D721Med (cell line): ENCODE measurements around the gene CCDC141.

Experiments used
- DNase-seq: peaks from one replicate; pipeline ENCODE4 v3.0.0; 2011; ENCODE audit warnings: low spot score; ENCODE audit not compliant: insufficient read length
- FAIRE-seq: peaks from 2 replicates; lab custom pipeline; 2011; peaks lifted over from hg19 to GRCh38; lab: Jason Lieb, UNC
- TF ChIP-seq, protein P1 (sequence below): IDR thresholded peaks from 2 replicates; pipeline ENCODE4 v1.5.1; 2012; ENCODE audit warnings: mild to moderate bottlenecking, control low read depth; ENCODE audit not compliant: insufficient read depth; ENCODE audit errors: missing control alignments

The CCDC141 gene

DNA sequence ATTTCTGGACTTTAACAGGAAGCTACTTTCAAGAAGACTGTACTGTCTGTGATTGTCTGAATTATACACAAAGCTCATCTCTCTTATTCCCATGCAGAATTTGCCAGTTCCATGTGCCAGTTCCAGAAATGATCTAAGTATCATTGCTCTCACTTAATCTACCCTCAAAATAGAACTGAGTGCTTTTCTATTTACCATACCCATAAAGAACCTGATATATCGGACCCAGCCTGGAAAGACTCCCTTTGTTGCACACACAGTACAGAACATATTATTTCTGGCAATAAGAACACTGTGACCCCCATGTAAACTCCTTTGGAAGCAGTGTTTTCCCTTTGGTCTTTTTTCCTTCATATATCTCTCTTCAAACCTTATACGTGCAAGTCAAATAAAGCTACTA, 140.4 kb downstream of the CCDC141 start:
- FAIRE-seq = no peak
- no peak for DNase-seq
- TF ChIP-seq, protein P1, sequence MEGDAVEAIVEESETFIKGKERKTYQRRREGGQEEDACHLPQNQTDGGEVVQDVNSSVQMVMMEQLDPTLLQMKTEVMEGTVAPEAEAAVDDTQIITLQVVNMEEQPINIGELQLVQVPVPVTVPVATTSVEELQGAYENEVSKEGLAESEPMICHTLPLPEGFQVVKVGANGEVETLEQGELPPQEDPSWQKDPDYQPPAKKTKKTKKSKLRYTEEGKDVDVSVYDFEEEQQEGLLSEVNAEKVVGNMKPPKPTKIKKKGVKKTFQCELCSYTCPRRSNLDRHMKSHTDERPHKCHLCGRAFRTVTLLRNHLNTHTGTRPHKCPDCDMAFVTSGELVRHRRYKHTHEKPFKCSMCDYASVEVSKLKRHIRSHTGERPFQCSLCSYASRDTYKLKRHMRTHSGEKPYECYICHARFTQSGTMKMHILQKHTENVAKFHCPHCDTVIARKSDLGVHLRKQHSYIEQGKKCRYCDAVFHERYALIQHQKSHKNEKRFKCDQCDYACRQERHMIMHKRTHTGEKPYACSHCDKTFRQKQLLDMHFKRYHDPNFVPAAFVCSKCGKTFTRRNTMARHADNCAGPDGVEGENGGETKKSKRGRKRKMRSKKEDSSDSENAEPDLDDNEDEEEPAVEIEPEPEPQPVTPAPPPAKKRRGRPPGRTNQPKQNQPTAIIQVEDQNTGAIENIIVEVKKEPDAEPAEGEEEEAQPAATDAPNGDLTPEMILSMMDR = no peak

- DNase-seq (no peak), FAIRE-seq (peak; percentile 90)
- TF ChIP-seq, protein P1 = no peak
Observed at GRCh38 chr2:178908810-178909209, 141.1 kb downstream of the CCDC141 start.

DNA sequence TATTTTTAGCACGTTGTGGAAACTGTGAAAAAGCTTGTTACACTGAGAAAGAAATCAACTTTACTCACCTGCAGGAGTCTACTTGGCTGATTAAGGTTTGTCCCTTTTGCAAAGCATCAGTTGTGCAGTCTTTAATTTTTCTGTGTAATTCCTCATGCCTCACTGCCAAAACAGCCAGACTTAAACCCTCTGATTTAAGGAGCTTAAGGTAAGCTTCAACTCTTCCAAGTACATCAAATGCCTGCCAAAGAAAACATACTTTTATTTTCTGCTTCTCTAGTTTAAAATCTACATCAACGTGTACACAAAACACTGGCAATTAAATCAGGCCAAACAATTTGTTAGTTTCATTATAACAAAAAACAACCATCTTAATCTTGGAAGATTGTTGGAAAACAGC, 144.7 kb downstream of the CCDC141 start:
- TF ChIP-seq, protein P1 = no peak
- no peak for DNase-seq

DNA sequence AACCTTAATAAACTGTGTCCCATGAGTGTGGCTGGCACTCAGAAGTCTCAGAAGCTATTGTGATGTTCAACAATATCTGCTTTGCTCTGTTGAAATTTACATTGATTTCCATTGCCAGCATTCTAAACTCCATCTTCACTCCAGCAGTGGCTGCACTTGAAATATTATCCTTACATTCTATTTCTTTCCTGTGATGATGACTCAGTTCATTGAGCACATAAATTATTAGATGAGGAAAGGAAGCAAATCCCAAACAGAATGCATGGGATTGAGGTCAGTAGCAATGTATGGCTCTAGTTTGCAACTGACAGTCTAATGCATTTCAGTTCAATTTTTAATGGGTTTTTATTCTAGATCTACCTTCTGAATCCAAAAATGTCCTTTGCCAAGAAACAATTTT, 150.3 kb downstream of the CCDC141 start:
- DNase-seq = no peak
- FAIRE-seq = peak; percentile 81

More for the DNA sequence above, 144.7 kb downstream of the CCDC141 start:
- peak; percentile 98 for FAIRE-seq

GRCh38 chr2:178895872-178896271, 154.1 kb downstream of the CCDC141 start:
- TF ChIP-seq, protein P1 = no peak
- DNase-seq (no peak), FAIRE-seq (peak; percentile 16)

More for the DNA sequence above, 150.3 kb downstream of the CCDC141 start:
- TF ChIP-seq, protein P1 = no peak

DNA sequence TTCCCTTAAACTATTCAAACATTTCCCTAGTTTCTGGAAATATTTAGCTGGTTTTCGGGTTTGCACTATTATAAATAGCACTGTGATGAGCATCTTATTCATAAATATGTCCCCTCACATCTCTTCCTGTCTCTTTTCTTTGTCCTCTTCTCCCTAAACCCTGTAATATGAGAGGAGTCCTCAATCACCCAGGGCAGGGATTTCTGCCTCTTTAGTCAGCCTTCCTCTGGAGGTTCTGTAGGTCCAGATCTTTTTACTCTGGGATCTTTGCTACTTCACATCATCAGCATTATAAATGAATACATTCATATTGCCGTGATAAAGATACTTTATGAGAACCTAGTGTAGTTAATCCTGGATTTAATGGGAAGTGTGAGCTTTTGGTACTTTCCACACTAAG, 154.8 kb downstream of the CCDC141 start:
- TF ChIP-seq, protein P1 = no peak
- FAIRE-seq = no peak
- DNase-seq = no peak

DNA sequence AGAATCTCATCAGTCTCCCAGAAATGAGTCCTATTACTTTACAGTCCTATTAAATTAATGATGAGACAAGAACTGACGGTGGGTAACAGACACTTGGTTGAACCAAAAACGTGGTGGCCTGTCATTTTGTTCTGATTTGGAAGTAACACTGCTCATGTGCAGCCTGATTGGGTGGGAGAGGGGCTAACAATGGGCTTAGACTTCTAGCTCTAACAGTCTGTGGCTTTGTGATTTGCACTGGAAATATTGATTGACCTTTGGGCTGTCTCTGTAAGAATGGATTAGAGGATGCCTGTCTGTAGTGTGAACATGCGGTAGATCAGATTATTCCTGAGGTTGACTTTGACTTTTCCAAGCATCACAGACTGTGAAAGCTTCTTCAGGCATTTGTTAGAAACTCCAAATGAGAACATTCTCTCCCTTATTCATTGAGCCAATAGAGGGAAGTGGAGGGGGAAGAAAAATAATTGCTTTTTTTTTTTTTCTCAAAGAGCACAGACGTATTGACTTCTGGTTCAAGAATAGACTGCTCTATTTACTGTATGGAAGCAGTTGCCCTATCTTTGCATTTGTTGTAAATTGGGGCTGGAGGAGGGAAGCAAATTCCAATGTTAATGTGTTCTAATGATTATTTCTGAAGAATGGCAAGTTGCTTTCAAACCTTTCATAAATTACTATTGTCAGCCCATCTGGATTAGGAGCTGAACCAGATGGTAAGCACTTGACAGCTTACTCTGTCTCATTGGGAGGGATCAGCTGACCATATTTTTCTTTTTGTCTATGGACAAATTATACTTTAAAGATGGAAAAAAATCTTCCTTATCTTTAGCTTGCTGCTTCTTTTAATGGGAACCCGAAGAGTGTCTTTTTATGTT, 156.9 kb downstream of the CCDC141 start:
- DNase-seq = no peak
- FAIRE-seq = peak; percentile 97
- TF ChIP-seq, protein P1 = no peak
